GM21529 (cell line): Measurements from ENCODE around the gene VPS35.
"Not testable (repeated sequence)": the region's sequence is repeated elsewhere in the genome, so short reads cannot be mapped to it uniquely, and the experiment has no call there.

Experiments used
- ATAC-seq: cut with Tn5 transposase; IDR thresholded peaks from one replicate; pipeline ENCODE4 v1.9.1; 2021; ENCODE audit not compliant: unreplicated experiment

The VPS35 gene

DNA sequence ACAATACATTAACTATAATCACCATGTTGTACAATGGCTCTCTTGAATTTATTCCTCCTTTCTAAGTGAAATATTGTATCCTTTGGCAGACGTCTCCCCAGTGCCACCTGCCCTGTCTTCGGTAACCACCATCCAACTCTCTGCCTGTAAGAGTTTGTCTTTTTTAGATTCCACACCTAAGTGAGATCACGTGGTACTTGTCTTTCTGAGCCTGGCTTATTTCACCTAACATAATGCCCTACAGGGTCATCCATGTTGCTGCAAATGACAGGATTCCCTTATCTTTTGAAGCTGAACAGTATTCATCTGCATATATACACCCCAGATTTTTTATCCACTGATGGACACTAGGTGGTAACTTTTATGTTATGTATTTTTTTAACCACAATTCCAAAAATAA lies 24.7 kb upstream of the VPS35 start:
- ATAC-seq = no peak

DNA sequence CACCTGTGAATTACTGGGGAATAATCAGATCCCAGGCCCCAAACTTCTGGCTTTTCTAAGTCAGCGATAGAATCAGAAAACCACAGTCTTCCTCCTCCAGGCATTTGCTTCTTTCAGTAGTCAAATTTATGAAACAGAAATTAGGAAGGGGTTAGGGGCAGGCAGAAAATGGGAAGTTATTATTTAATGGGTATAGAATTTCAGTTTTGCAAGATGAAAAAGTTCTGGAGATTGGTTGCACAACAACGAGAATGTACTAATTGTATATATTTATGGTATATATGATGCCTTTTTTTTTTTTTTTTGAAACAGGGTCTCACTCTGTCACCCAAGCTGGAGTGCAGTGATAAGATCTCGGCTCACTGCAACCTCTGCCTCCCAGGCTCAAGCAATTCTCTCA lies 23.9 kb upstream of the VPS35 start:
- ATAC-seq = no peak

DNA sequence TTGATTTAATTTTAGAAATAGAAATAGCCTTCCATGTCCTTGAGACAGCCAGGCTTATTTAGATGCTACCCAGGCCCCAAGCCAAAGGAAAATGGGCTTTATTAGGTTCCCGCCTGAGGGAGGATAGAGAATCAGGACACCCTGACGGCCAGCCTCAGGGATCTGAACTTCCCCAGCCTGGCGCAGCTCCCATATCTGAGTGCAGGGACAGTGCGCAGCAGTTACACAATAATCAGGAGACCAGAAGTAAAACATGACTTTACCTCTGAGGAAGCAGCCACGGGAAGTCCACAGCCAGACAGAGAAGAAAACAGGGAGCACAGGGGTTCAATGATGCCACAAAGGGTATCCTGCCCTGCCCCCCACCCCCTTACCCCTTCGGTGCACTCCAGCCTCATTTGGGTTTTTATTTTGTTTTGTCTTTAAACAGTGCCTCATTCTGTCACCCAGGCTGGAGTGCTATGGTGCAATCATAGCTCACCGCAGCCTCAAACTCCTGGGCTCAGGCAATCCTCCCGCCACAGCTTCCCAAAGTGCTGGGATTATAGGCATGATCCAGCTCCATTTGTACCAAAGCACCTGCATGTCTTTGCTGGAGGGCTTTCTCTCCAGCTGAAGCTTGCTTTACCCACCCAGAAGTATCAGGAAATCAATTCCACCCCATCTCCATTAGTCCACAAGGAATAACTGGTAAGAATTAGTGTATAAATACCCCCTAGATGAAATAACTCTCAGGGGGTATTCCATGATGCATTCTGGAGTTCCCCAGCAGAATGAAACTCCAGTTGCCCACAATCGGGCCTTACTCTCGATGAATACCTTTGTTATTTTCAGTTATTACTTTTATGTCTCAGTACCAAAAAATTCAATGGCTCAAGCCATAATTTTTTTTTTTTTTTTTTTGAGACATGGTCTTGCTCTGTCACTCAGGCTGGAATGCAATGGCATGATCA lies 22.4 kb upstream of the VPS35 start:
- no peak for ATAC-seq

DNA sequence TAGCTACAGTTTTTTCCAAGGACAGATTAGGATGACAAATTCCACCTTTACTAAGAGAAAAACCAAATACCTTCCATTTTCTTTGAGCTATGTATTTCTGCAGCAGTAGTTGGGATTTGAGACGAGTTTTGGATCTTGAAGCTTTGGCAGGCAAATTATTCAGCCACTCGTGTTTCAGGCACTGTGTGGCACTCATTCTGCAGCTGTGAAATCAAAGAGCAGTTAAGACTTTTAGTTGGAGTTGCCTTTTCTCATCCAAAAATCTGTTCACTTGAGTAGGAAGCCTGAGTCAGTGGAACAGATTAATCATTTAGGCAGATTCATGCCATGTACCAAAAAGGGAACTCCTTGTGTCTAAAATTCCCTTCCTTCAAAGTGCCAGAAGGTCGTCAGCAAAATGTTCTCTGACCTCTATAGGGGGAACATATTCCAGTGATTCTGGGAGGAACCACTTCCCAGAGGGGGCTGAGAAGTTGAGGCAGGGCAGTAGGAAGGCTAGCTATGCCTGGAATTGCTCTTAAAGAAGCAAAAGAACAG lies 20.6 kb upstream of the VPS35 start:
- ATAC-seq = no peak

DNA sequence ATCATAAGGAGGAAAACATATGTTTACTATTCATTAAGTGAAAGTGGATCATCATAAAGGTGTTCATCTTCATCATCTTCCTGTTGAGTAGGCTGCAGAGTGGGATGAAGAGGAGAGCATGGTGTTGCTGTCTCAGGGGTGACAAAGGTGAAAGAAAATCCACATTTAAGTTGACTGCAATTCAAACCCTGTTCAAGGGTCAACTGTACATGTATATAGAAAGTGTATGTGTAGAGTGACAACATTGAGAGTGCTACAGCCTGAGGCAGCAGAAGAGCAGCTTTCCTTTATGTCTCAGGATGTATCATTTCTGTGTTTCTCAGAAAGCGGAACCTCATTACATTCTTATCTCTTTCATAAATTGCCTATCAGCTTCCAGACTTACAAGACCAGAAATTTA lies 17.7 kb upstream of the VPS35 start:
- ATAC-seq = no peak

DNA sequence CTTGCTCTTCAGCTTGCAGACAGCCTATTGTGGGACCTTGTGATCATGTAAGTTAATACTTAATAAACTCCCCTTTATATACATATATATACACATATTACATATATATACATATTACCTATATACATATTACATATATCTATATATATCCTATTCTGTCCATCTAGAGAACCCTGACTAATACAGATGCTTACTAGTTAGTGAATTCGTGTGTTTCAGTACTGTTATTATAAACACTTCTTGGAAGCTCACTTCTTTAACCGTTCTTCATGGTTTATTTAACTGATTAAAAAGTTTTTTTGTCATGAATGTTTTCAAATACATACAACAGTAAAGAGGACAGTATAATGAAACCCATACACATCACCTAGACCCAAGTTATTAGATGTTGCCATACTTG lies 13.1 kb upstream of the VPS35 start:
- ATAC-seq = no peak

DNA sequence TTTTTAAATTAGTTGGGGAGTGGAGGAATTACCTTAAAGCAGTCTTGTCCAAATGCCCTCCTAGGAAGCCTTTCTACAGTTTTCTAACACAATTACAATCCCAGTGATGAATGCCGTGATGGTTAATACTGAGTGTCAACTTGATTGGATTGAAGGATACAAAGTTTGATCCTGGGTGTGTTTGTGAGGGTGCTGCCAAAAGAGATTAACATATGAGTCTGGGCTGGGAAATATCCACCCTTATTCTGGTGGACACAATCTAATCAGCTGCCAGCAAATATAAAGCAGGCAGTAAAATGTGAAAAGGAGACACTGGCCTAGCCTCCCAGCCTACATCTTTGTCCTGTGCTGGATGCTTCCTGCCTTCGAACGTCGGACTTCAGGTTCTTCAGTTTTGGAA lies 12.6 kb upstream of the VPS35 start:
- no peak for ATAC-seq

DNA sequence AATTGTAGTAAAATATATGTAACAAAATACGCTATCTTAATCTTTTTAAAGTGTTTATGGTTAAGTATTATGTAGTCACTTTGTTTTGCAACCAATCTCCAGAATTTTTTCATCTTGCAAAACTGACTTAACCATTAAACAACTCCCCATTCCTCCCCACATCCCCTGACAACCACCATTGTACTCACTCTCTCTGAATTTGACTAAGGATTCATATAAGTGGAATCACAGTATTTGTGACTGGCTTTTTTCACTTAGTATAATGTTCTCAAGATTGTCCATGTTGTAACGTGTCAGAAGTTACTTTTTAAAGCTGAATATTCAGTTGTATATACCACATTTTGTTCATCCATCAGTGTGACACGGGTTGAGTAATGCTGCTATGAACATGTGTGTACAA lies 11.1 kb upstream of the VPS35 start:
- ATAC-seq = no peak

DNA sequence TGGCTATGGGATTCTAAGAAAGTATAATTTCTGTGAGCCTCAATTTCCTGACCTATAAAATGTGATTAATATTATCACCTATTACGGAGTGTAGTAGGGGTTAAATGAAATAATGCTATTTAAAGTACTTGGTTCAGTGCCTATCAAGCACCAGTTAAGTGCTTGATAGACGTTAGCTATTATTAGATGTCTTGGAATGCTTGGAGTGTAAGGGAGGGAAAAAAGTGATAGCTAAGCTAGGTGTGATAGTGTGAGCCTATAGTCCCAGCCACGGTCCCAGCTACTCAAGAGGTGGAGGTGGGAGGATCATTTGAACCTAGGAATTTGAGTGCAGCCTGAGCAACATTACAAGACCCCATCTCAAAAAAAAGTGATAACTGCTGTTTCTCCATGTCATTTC lies 8.0 kb upstream of the VPS35 start:
- ATAC-seq = no peak

DNA sequence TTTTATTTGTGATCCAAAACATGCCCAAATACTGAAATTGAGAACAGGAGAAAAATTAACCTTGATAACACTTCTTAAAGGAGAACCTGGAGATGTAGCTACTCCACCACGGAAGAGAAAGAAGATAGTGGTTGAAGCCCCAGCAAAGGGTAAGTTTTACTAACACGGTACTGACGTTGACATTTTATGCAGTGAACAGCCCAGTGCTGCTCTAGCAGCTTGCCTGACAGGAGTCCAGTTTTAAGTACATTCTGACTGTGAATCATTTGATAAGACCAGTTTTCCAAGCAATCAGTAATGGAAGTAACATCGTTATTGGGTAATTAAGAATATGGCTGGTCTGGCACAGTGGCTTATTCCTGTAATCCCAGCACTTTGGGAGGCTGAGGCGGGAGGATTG lies 7.0 kb upstream of the VPS35 start:
- ATAC-seq = no peak

DNA sequence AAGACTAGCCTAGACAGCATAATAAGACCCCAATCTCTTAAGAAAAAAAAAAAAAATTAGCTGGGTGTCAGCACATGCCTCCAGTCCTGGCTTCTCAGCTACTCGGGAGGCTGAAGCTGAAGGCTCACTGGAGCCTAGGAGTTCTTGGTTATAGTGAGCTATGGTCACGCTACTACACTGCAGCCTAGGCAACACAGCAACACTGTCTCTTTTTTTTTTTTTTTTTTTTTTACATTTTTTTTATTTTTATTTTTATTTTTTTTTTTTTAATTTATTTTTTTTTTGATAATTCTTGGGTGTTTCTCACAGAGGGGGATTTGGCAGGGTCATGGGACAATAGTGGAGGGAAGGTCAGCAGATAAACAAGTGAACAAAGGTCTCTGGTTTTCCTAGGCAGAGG lies 4.6 kb upstream of the VPS35 start:
- no peak for ATAC-seq

DNA sequence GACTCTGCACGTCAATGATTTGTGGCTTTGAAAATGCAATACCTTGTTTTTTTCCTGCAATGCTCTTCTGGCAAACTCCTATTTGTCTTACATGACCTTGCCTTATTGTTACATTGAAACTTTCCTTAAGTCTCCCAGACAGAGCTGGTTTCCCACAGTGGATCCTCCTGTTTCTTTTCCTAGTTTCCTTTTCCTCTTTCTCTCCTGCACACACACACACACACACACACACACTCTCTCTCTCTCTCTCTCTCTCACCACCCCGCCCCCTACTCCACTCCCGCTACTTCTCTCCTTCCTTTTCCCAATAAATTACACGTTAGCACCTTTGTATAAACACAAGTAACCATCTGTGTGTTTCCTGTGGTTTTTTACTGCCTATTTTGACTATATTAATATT lies 2.7 kb upstream of the VPS35 start:
- no peak for ATAC-seq

DNA sequence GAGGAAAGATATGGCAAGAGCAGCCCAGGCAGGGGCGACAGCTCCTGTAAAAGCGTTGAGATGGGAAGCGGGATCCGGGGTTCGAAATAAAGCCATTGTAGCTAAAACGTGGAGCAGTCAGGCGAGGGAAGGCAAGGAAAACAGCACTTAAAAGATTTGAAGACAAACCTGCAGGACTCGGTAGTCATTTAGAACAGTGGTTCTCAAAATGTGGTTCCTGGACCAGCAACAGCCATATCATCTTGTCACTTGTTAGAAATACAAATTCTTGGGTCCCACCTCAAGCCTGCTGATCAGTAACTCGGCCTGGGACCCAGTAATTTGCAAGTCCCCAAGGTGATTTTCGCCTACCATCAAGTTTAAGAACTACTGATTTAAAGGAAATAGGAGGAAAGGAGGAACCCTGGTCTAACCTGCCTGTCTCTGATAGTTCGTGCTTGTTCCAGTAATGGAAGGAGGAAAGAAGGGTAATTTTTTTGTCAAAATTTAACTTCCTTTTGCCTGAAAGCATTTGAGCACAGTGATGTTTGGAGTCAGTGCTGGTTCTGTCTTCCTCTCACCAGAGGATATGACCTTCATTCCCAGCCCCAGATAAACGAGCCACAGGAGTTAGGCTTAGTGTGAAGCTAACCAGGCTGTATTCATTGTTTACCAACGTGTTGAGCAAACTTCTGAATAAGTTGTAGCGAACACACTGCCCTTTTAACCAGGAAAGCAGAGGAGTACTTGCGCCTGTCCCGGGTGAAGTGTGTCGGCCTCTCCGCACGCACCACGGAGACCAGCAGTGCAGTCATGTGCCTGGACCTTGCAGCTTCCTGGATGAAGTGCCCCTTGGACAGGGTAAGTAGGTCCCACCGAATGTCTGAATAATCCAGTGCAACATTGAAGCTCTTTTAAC lies 1.6 kb upstream of the VPS35 start:
- ATAC-seq = no peak

DNA sequence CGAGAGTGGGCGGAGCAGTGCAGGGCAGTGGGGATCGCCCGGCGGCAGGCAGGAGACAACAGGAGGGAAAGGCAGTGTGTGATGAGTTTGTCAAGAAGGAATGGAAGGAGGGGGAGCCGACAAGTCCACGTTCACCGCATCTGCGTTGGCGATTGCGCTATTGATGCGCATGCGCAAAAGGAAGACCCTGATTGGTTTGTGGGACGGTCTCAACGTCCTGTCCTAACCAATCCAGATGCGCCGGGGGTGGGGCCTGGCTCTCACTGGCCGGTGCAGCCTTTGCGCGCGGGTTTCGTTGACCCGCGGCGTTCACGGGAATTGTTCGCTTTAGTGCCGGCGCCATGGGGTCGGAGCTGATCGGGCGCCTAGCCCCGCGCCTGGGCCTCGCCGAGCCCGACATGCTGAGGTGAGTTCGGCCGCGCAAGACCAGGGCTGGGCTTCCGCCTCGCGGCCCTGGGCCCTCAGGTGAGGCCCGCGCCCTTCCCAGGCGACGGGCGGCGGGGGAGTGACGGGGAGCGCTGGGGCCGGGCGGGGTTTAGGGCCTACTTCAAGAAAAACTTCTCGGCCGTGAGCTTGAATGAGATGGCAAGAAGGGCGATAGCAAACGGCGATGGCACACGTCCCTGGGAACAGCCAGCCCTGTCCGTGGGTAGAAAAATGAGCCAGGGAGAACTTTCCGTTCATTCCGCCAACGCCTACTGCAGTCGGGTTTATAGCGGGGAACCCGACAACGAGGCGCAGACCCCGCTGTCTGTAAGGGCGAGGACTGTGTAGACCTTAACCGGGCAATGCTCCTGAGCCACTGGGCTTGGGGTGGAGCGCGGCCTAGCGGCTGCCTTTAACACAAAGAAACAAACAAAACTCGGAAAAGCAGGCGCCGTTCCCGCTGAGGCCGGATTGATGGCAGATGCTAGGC lies 645 bp upstream of the VPS35 start, which contains the start of gene ORC6:
Gene ORC6 (plus strand): TSS at position 295 of the 916 bp plus-strand sequence. CDS start 47 bp downstream, at position 342.
- peak; percentile 72 for ATAC-seq

DNA sequence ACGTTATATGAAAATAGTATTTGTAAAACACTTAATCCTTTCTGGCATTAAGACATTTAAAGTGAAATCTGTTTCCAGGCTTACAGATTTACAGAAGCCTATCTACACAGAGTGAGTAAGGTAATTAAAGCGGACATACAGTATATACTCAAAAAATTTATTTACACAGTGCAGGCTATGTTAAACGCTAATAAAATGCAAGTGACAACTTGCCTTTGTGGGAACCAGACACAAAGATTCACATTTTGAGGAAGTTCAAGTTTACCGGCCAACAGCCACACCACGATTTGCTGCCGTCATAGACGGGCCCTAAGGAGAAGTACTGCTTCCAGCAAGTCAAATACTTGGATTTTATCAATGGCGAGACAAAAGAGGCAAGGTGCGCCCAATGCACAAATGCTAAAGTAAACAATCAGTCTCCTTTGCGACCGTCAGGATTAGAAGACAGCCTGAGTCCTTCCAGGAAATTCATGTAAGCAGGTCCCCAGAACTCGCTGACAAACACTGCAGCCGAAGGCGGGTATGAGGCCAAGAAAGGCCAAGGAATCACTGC lies 801 bp downstream of the VPS35 start:
- no peak for ATAC-seq

DNA sequence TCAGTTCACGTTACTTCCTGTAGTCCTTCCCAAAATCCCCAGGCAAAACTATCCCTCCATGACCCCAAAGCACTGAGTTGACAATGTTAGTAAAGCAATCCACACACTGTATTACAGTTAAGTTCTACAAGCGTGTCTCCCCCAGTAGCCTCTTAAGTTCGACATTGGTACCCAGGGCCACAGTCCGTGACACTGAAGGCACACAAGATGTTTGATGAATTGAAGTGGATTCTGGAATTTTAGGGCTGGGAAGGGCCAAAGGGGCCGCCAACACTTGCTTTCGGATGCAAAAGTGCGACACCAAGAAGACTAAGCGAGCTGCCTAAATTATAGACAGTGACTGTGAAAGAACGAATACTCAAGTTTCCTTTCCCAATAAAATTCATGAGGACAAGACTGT lies 1.5 kb downstream of the VPS35 start:
- no peak for ATAC-seq

DNA sequence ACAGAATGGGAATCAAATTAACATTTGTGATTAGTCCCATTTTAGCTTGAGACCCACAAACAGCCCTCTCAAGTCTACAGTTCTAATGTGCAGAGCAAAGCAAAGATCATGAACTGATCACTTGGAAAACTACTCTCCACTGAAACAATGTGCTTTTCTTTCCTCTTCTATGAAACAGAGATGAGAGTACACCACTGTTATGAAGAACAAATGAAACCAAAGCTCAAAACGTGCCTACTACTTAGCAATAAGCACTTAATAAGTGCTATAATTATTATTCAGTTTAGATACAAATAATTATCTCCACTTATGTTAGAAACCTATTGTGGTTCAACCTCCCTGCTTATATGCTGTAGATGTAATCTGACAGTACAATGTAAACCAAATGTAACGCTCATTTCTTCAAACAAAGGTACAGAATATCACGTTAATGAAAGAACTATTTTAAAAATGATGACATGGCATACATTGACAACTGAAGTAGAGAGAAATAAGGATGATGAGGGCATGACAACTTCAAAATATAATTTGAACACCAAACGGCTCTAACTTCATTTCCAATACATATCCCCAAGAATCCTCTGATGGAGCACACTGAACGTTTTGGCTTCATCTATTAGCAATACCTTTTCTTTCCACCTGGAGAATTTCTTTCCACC lies 2.0 kb downstream of the VPS35 start:
- no peak for ATAC-seq

DNA sequence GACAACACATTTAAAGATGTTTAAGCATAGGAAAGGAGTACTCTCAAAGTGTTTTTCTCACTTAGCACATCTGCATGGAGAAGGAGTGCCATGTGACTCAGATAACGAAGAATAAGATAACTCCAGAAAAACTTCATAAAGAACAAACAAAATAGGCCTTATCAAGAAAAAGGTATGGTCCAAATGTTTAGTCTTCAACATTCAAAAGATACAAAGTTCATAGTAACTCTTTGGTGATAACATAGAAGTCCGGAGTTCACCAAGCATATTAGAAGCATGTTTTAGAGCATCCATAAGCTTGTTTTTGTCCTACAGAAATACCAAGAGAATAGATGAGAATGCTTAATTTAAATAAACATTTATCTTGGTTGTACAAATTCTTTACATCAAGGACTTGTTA lies 7.1 kb downstream of the VPS35 start:
- not testable (repeated sequence) for ATAC-seq

DNA sequence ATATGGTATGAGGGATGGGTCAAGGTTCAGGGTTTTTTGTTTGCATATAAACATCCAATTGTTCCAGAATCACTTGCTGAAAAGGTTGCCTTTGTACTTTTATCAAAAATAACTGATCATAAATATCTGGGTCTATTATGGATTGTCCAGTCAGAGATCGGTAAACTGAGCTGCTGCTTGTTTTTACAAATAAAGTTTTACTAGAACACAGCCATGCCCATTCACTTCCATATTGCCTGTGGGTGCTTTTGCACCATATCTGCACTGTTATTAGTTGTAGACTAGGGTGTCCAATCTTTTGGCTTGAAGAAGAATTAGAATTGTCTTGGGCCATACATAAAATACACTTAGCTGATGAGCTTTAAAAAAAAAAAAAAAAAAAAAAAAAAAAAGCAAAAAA lies 11.0 kb downstream of the VPS35 start:
- ATAC-seq = not testable (repeated sequence)
